H1 (cell line): ENCODE results near the gene LRRC40.

Experiments used
- EGR1 ChIP-seq: IDR thresholded peaks from 2 replicates; pipeline ENCODE4 v1.6.1; 2011; ENCODE audit warnings: low read depth, low read length, borderline replicate concordance
- GTF2F1 ChIP-seq: IDR thresholded peaks from 2 replicates; pipeline ENCODE4 v1.6.1; 2012; ENCODE audit warnings: low read depth, low read length, improper control_type of control experiment, borderline replicate concordance
- JUN ChIP-seq: IDR thresholded peaks from 2 replicates; pipeline ENCODE4 v1.6.1; 2011; ENCODE audit warnings: low read depth, mild to moderate bottlenecking, improper control_type of control experiment, low read length
- POLR2A ChIP-seq, 2 experiments: IDR thresholded peaks; 1 replicate in 1 of 2; 2 replicates in 1 of 2; pipeline ENCODE4 v1.6.1; 2011; ENCODE audit warnings: low read depth in 2 of 2, low read length in 2 of 2, mild to moderate bottlenecking in 2 of 2; ENCODE audit errors: control extremely low read depth in 1 of 2
- POLR2AphosphoS5 ChIP-seq: IDR thresholded peaks from 2 replicates; pipeline ENCODE4 v1.6.1; 2011; ENCODE audit warnings: low read depth, low read length
- RAD21 ChIP-seq, 2 experiments: IDR thresholded peaks in 1 of 2; conservative IDR thresholded peaks in 1 of 2; 2 replicates each; pipeline ENCODE4 v1.6.1; 2011; ENCODE audit warnings: low read depth in 2 of 2, low read length in 2 of 2, improper control_type of control experiment in 1 of 2, inconsistent platforms in 1 of 2, mild to moderate bottlenecking in 1 of 2, moderate library complexity in 1 of 2
- RXRA ChIP-seq: IDR thresholded peaks from 2 replicates; pipeline ENCODE4 v1.6.1; 2011; ENCODE audit warnings: low read depth, mild to moderate bottlenecking, low read length, moderate library complexity; ENCODE audit not compliant: insufficient read depth
- TF ChIP-seq, protein P1 (sequence below), 3 experiments: IDR thresholded peaks; 1 replicate in 2 of 3; 2 replicates in 1 of 3; pipeline versions ENCODE4 v1.5.1 to v1.6.1; 2011; ENCODE audit warnings: low read length in 3 of 3, mild to moderate bottlenecking in 3 of 3, inconsistent platforms in 2 of 3, low read depth in 1 of 3, moderate library complexity in 1 of 3; ENCODE audit not compliant: insufficient read depth in 1 of 3; ENCODE audit errors: control extremely low read depth in 1 of 3
- TF ChIP-seq, protein P2 (sequence below): IDR thresholded peaks from 2 replicates; pipeline ENCODE4 v1.6.1; 2012; ENCODE audit warnings: inconsistent platforms
- TF ChIP-seq, protein P3 (sequence below): IDR thresholded peaks from 2 replicates; pipeline ENCODE4 v1.6.1; 2011; ENCODE audit warnings: low read length, improper control_type of control experiment

DNA sequence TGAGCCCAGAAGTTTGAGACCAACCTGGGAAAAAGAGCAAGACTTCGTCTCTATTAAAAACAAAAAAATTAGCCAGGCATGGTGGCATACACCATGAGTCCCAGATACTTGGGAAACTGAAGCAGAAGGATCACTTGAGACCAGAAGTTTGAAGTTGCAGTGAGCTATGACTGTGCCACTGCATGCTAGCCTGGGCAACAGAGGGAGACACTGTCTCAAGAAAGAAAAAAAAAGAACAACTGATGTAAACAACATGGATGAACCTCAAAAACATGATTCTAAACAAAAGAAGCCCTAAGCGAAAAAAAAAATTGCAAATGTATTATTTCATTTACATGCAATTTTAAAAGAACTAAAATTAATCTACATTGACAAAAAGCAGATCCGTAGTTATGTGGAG is 9.0 kb downstream of the LRRC40 start:
- TF ChIP-seq POLR2AphosphoS5, result no peak
- TF ChIP-seq POLR2A (IDR thresholded peaks at IDR 0.05; ENCODE audit: control extremely low read depth in 1 of 2, low read depth in 2 of 2, low read length in 2 of 2), result no peak
- no peak for TF ChIP-seq RAD21 (IDR thresholded peaks at IDR 0.05 in 1 of 2, conservative IDR thresholded peaks at IDR 0.05 in 1 of 2; ENCODE audit: low read depth in 2 of 2, low read length in 2 of 2)
- TF ChIP-seq, protein P1, sequence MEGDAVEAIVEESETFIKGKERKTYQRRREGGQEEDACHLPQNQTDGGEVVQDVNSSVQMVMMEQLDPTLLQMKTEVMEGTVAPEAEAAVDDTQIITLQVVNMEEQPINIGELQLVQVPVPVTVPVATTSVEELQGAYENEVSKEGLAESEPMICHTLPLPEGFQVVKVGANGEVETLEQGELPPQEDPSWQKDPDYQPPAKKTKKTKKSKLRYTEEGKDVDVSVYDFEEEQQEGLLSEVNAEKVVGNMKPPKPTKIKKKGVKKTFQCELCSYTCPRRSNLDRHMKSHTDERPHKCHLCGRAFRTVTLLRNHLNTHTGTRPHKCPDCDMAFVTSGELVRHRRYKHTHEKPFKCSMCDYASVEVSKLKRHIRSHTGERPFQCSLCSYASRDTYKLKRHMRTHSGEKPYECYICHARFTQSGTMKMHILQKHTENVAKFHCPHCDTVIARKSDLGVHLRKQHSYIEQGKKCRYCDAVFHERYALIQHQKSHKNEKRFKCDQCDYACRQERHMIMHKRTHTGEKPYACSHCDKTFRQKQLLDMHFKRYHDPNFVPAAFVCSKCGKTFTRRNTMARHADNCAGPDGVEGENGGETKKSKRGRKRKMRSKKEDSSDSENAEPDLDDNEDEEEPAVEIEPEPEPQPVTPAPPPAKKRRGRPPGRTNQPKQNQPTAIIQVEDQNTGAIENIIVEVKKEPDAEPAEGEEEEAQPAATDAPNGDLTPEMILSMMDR (IDR thresholded peaks at IDR 0.05; ENCODE audit: control extremely low read depth in 1 of 3, insufficient read depth in 1 of 3, low read depth in 1 of 3, low read length in 3 of 3), result no peak
- TF ChIP-seq, protein P2, sequence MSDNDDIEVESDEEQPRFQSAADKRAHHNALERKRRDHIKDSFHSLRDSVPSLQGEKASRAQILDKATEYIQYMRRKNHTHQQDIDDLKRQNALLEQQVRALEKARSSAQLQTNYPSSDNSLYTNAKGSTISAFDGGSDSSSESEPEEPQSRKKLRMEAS, result no peak
- TF ChIP-seq, protein P3, sequence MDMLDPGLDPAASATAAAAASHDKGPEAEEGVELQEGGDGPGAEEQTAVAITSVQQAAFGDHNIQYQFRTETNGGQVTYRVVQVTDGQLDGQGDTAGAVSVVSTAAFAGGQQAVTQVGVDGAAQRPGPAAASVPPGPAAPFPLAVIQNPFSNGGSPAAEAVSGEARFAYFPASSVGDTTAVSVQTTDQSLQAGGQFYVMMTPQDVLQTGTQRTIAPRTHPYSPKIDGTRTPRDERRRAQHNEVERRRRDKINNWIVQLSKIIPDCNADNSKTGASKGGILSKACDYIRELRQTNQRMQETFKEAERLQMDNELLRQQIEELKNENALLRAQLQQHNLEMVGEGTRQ, result no peak
- TF ChIP-seq GTF2F1, result no peak
- TF ChIP-seq JUN, result no peak
- TF ChIP-seq EGR1, result no peak
- TF ChIP-seq RXRA, result no peak
